ENCODE results near the gene WASF1. TPM values are rescaled to one million over a fixed set of nuclear protein-coding genes. Genes with fewer than 3 reads are reported as not detected.

The WASF1 gene
- total and polyA plus RNA-seq, 8 donors: 5.5 to 27.3 (median 21.8) TPM

- DNase-seq: no peak
- no peaks in the 10 kb centered on the region for H3K36me3 ChIP-seq
- H3K9me3 ChIP-seq: no peaks in the 10 kb centered on the region
- H3K4me3 ChIP-seq: no peak overlapping the region
- no peaks in the 10 kb centered on the region for H3K27me3 ChIP-seq
- no peak for ATAC-seq
- no peak for TF ChIP-seq CTCF (IDR thresholded peaks at IDR 0.05)
- no peak overlapping the region for H3K27ac ChIP-seq
- no peaks in the 10 kb centered on the region for H3K4me1 ChIP-seq
- intact Hi-C loops (cut with DNase I): no loop called here
Measured at GRCh38 chr6:110067837-110068591, 111.5 kb downstream of the WASF1 start.

GRCh38 chr6:110064744-110065524 is 114.5 kb downstream of the WASF1 start:
- no peak for TF ChIP-seq CTCF (IDR thresholded peaks at IDR 0.05)
- intact Hi-C loops (cut with DNase I): no loop called here
- no peaks in the 10 kb centered on the region for H3K9me3 ChIP-seq
- peaks cover 0 to 8% of the 10 kb centered on the region in 2 donors for H3K27me3 ChIP-seq
- H3K36me3 ChIP-seq: no peaks in the 10 kb centered on the region
- H3K4me3 ChIP-seq: no peak overlapping the region
- H3K4me1 ChIP-seq: no peaks in the 10 kb centered on the region
- ATAC-seq (no peak), DNase-seq (no peak)
- H3K27ac ChIP-seq: no peak overlapping the region

- Histone ChIP-seq H3K36me3 (no peaks in the 10 kb centered on the region), H3K27me3 (peaks cover 0 to 8% of the 10 kb centered on the region in 2 donors), H3K4me1 (no peaks in the 10 kb centered on the region), H3K9me3 (no peaks in the 10 kb centered on the region), H3K27ac (no peak overlapping the region), H3K4me3 (no peak overlapping the region)
- intact Hi-C loops (cut with DNase I): no loop called here
- no peak for DNase-seq
- TF ChIP-seq CTCF (IDR thresholded peaks at IDR 0.05): no peak
- ATAC-seq: no peak
Measured at GRCh38 chr6:110063594-110064263, 115.7 kb downstream of the WASF1 start.

- H3K9me3 ChIP-seq: no peaks in the 10 kb centered on the region
- H3K27me3 ChIP-seq: no peaks in the 10 kb centered on the region
- H3K4me1 ChIP-seq: no peaks in the 10 kb centered on the region
- H3K27ac ChIP-seq: no peak overlapping the region
- intact Hi-C loops (cut with DNase I): loop anchor here in 1 of 2 donors (10.0 kb wide), 2 partner anchors 339 to 531 kb away; no protein-coding TSS in a partner anchor
- TF ChIP-seq CTCF (IDR thresholded peaks at IDR 0.05): no peak
- H3K4me3 ChIP-seq: no peak overlapping the region
- peak in 1 of 4 donors; percentile 10 for DNase-seq
- H3K36me3 ChIP-seq: no peaks in the 10 kb centered on the region
- ATAC-seq: no peak
Measured at GRCh38 chr6:110055387-110055735, 124.1 kb downstream of the WASF1 start.

Data from left lung (tissue), 10 donors.